ENCODE data around the gene MT1X. TPM values are rescaled to one million over a fixed set of nuclear protein-coding genes. Genes with fewer than 3 reads are reported as not detected.

MT1X gene
- total RNA-seq, 1 experiment from 2014 or later = 18.9 TPM

DNA sequence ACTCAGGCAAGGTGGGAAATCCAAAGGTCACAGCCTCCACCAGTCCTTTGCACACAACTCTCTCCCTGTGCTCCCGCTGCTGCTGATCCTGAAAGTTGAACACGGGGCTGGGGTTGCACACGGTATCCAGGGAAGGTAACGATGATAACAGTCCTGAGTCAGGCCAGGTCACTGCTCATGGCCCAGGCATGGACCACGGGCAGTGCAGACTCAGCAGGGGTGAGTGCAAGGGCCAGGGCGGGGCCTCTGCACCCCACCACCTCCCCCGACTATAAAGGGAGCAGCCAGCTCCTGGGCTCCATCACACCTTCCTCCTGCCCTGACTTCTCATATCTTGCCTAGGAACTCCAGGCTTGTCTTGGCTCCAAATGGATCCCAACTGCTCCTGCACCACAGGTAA, 30.7 kb upstream of the MT1X start, which contains the start of gene MT1B:
TSS of gene MT1B (plus strand) at position 301 of the 400 bp plus-strand sequence. CDS start at position 369, 68 bp downstream.
- no peak for TF ChIP-seq EZH2 (IDR thresholded peaks at IDR 0.05; ENCODE audit: low read depth)
- TF ChIP-seq, protein P1, sequence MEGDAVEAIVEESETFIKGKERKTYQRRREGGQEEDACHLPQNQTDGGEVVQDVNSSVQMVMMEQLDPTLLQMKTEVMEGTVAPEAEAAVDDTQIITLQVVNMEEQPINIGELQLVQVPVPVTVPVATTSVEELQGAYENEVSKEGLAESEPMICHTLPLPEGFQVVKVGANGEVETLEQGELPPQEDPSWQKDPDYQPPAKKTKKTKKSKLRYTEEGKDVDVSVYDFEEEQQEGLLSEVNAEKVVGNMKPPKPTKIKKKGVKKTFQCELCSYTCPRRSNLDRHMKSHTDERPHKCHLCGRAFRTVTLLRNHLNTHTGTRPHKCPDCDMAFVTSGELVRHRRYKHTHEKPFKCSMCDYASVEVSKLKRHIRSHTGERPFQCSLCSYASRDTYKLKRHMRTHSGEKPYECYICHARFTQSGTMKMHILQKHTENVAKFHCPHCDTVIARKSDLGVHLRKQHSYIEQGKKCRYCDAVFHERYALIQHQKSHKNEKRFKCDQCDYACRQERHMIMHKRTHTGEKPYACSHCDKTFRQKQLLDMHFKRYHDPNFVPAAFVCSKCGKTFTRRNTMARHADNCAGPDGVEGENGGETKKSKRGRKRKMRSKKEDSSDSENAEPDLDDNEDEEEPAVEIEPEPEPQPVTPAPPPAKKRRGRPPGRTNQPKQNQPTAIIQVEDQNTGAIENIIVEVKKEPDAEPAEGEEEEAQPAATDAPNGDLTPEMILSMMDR (conservative IDR thresholded peaks at IDR 0.05) = no peak
- POLR2A ChIA-PET (ENCODE audit: unreplicated experiment) = no interaction called here
- H3K27me3 ChIP-seq (ENCODE audit: insufficient read depth, low read depth) = 0 out of 2 replicates have a peak, but pooled peaks cover 3% of the 10 kb centered on the region
- H3K4me3 ChIP-seq = no peak within 1 kb of the TSS
- DNase-seq = no peak
- no peaks in the 10 kb centered on the region for H3K79me2 ChIP-seq (ENCODE audit: low read depth)
- H3K9me2 ChIP-seq (ENCODE audit: insufficient read depth) = no peaks in the 10 kb centered on the region
- no TSS peak for BruUV-seq (replicated peaks)
- intact Hi-C loops (cut with micrococcal nuclease; ENCODE audit: unreplicated experiment) = no loop called here
- peaks cover 5% of the 10 kb centered on the region; the same call in 1 of the 2 replicates for H4K20me1 ChIP-seq (ENCODE audit: insufficient read depth)
- peaks cover 36% of the 10 kb centered on the region; the same call in 1 of the 2 replicates for H3F3A ChIP-seq (ENCODE audit: insufficient read depth, low read depth)
- no peaks in the 10 kb centered on the region for H3K36me3 ChIP-seq (ENCODE audit: low read depth)
- H3K9me3 ChIP-seq (ENCODE audit: insufficient read depth, low read depth) = no peaks in the 10 kb centered on the region
- no peak within 1 kb of the TSS for H3K27ac ChIP-seq
- no peak within 1 kb of the TSS for H3K4me2 ChIP-seq
- CTCF ChIA-PET = no interaction called here
- no peak within 1 kb of the TSS for H2AFZ ChIP-seq
- peaks cover 30% of the 10 kb centered on the region for H3K4me1 ChIP-seq (replicated peaks; ENCODE audit: insufficient read depth)

DNA sequence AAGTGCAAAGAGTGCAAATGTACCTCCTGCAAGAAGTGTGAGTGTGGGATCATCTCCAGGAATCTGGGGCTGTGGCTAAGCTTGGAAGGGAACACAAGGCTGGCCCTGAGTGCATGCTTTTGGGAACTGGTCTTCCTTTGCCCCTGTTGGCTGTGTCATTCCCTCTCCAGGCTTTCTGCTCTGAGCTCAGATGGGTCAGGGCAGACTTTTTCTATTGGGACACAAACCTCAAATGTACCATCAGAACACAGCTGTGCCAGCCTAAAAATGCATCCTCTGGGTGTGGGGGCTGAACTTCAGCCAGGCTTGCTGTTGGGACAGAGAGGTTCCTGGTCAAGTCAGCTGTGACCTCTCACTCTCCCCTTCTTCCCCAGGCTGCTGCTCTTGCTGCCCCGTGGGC, 29.7 kb upstream of the MT1X start:
- intact Hi-C loops (cut with micrococcal nuclease; ENCODE audit: unreplicated experiment) = no loop called here
- 0 out of 2 replicates have a peak, but pooled peaks cover 3% of the 10 kb centered on the region for H3K27me3 ChIP-seq (ENCODE audit: insufficient read depth, low read depth)
- TF ChIP-seq, protein P1 (conservative IDR thresholded peaks at IDR 0.05) = no peak
- TF ChIP-seq EZH2 (IDR thresholded peaks at IDR 0.05; ENCODE audit: low read depth) = no peak
- no peaks in the 10 kb centered on the region for H3K79me2 ChIP-seq (ENCODE audit: low read depth)
- H3F3A ChIP-seq (ENCODE audit: insufficient read depth, low read depth) = peaks cover 36% of the 10 kb centered on the region; the same call in 1 of the 2 replicates
- no peak for DNase-seq
- ChIA-PET CTCF (no interaction called here), POLR2A (ENCODE audit: unreplicated experiment) (no interaction called here)
- H3K9me2 ChIP-seq (ENCODE audit: insufficient read depth) = no peaks in the 10 kb centered on the region
- no TSS peak for BruUV-seq (replicated peaks)
- H3K9me3 ChIP-seq (ENCODE audit: insufficient read depth, low read depth) = no peaks in the 10 kb centered on the region
- H2AFZ ChIP-seq = no peak overlapping the region
- no peak overlapping the region for H3K27ac ChIP-seq
- no peaks in the 10 kb centered on the region for H3K36me3 ChIP-seq (ENCODE audit: low read depth)
- H3K4me2 ChIP-seq = no peak overlapping the region
- H4K20me1 ChIP-seq (ENCODE audit: insufficient read depth) = peaks cover 5% of the 10 kb centered on the region; the same call in 1 of the 2 replicates
- peaks cover 30% of the 10 kb centered on the region for H3K4me1 ChIP-seq (replicated peaks; ENCODE audit: insufficient read depth)
- H3K4me3 ChIP-seq = no peak overlapping the region

DNA sequence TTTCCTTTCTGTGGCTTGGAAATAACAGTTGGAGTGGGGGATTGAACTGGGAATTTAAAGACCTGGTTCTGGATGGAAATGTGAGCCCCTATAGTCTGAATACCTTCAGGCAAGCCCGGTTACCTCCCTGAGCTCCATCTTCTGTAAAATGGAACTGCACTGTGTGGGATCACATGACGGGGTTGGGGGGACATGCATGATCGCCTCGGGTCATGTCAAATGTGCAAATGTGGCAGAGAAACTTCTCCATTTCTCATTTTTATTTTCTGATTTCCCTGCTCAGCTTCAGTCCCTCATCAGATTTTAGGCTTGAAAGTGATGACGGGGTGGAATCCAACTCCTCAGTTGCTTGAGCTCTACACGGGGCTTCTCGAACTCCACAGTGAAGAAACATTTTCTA, 29.1 kb upstream of the MT1X start:
- H3K27me3 ChIP-seq (ENCODE audit: insufficient read depth, low read depth) = peaks cover 8% of the 10 kb centered on the region; the same call in 1 of the 2 replicates
- ChIA-PET CTCF (no interaction called here), POLR2A (ENCODE audit: unreplicated experiment) (interaction anchor here (0.6 to 0.7 kb wide), 2 partner anchors 49 to 1007 kb away, joined by 3 to 11 read pairs; no protein-coding TSS in a partner anchor)
- intact Hi-C loops (cut with micrococcal nuclease; ENCODE audit: unreplicated experiment) = no loop called here
- BruUV-seq (replicated peaks) = no TSS peak
- peaks cover 5% of the 10 kb centered on the region; the same call in 1 of the 2 replicates for H4K20me1 ChIP-seq (ENCODE audit: insufficient read depth)
- no peak overlapping the region for H3K4me2 ChIP-seq
- no peaks in the 10 kb centered on the region for H3K36me3 ChIP-seq (ENCODE audit: low read depth)
- no peak for TF ChIP-seq EZH2 (IDR thresholded peaks at IDR 0.05; ENCODE audit: low read depth)
- TF ChIP-seq, protein P1 (conservative IDR thresholded peaks at IDR 0.05) = no peak
- H3K9me2 ChIP-seq (ENCODE audit: insufficient read depth) = no peaks in the 10 kb centered on the region
- H3K79me2 ChIP-seq (ENCODE audit: low read depth) = no peaks in the 10 kb centered on the region
- H3K27ac ChIP-seq = no peak overlapping the region
- peaks cover 34% of the 10 kb centered on the region for H3K4me1 ChIP-seq (replicated peaks; ENCODE audit: insufficient read depth)
- no peak for DNase-seq
- no peak overlapping the region for H3K4me3 ChIP-seq
- no peak overlapping the region for H2AFZ ChIP-seq
- peaks cover 36% of the 10 kb centered on the region; the same call in 1 of the 2 replicates for H3F3A ChIP-seq (ENCODE audit: insufficient read depth, low read depth)
- no peaks in the 10 kb centered on the region for H3K9me3 ChIP-seq (ENCODE audit: insufficient read depth, low read depth)
